ENCODE results near the gene CASKIN2. TPM values are rescaled to one million over a fixed set of nuclear protein-coding genes. Genes with fewer than 3 reads are reported as not detected.

The CASKIN2 gene
- total and polyA plus RNA-seq, 4 donors: 2.3 to 12.1 (median 8.6) TPM

- no peaks in the 10 kb centered on the region for H3K27me3 ChIP-seq (ENCODE audit: control insufficient read depth in 4 of 4, insufficient read depth in 4 of 4, low read length in 3 of 4)
- no peak overlapping the region for H3K27ac ChIP-seq (ENCODE audit: low read depth in 1 of 2, low read length in 2 of 2)
- H3K4me3 ChIP-seq (ENCODE audit: low read depth in 1 of 3, low read length in 3 of 3): no peak overlapping the region
- peaks cover 4 to 28% (median 18%) of the 10 kb centered on the region in 4 donors for H3K4me1 ChIP-seq (ENCODE audit: control insufficient read depth in 4 of 4, insufficient read depth in 4 of 4, low read length in 3 of 4)
- H3K9ac ChIP-seq (ENCODE audit: low read depth in 1 of 2, low read length in 2 of 2): no peak overlapping the region
- DNase-seq (ENCODE audit: low spot score): no peak
- H3K9me3 ChIP-seq (ENCODE audit: control insufficient read depth in 4 of 4, low read length in 3 of 4): no peaks in the 10 kb centered on the region
- peaks cover 0 to 3% (median 0%) of the 10 kb centered on the region in 4 donors for H3K36me3 ChIP-seq (ENCODE audit: control insufficient read depth in 4 of 4, insufficient read depth in 3 of 4, low read depth in 1 of 4, low read length in 3 of 4)
- WGBS: 93% methylated on average over 9 of the region's 9 CpGs
- TF ChIP-seq ATF3 (IDR thresholded peaks at IDR 0.05): no peak
- no peak for TF ChIP-seq HNF4G (IDR thresholded peaks at IDR 0.05)
- no peak for TF ChIP-seq YY1 (IDR thresholded peaks at IDR 0.05)
- TF ChIP-seq FOXA2 (IDR thresholded peaks at IDR 0.05): no peak
- no peak for TF ChIP-seq NR2F2 (IDR thresholded peaks at IDR 0.05)
- TF ChIP-seq, protein P1, sequence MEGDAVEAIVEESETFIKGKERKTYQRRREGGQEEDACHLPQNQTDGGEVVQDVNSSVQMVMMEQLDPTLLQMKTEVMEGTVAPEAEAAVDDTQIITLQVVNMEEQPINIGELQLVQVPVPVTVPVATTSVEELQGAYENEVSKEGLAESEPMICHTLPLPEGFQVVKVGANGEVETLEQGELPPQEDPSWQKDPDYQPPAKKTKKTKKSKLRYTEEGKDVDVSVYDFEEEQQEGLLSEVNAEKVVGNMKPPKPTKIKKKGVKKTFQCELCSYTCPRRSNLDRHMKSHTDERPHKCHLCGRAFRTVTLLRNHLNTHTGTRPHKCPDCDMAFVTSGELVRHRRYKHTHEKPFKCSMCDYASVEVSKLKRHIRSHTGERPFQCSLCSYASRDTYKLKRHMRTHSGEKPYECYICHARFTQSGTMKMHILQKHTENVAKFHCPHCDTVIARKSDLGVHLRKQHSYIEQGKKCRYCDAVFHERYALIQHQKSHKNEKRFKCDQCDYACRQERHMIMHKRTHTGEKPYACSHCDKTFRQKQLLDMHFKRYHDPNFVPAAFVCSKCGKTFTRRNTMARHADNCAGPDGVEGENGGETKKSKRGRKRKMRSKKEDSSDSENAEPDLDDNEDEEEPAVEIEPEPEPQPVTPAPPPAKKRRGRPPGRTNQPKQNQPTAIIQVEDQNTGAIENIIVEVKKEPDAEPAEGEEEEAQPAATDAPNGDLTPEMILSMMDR (IDR thresholded peaks at IDR 0.05; ENCODE audit: low read depth, low read length, missing input control): no peak
- no peak for TF ChIP-seq HNF4A (conservative IDR thresholded peaks at IDR 0.05)
Observed at GRCh38 chr17:75518983-75519537, 3.7 kb upstream of the CASKIN2 start.

DNA sequence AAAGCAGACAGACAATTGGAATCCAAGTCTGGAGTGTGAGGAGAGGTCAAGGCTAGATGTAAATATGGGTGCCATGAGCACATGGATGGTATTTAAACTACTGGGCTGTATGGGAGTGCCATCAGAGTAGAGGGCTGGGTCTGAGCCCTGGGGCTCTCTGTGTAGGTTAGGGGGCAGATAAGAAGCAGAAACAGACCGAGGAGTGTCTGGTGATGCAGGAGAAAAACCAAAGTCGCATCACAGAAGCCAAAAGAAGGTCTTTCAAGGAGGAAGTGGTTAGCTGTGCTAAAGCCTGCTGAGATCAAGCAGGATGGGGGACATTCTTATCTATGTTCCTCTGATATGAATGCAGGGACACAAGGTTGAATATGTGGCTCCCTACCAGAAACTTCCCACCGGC is 2.9 kb upstream of the CASKIN2 start:
- no peak for DNase-seq (ENCODE audit: low spot score)
- H3K4me3 ChIP-seq (ENCODE audit: low read depth in 1 of 3, low read length in 3 of 3): no peak overlapping the region
- WGBS: 74% methylated on average over 3 of the region's 3 CpGs
- TF ChIP-seq MAX (IDR thresholded peaks at IDR 0.05): no peak
- TF ChIP-seq ZBTB33 (IDR thresholded peaks at IDR 0.05): no peak
- no peak for TF ChIP-seq HNF4G (IDR thresholded peaks at IDR 0.05)
- no peak for TF ChIP-seq RAD21 (IDR thresholded peaks at IDR 0.05)
- no peak for TF ChIP-seq NR2F2 (IDR thresholded peaks at IDR 0.05)
- no peak for TF ChIP-seq YY1 (IDR thresholded peaks at IDR 0.05)
- TF ChIP-seq, protein P1 (IDR thresholded peaks at IDR 0.05; ENCODE audit: low read depth, low read length, missing input control): no peak
- no peak for TF ChIP-seq FOXA1 (IDR thresholded peaks at IDR 0.05)
- no peak for TF ChIP-seq SP1 (IDR thresholded peaks at IDR 0.05)
- no peak for TF ChIP-seq HNF4A (conservative IDR thresholded peaks at IDR 0.05)
- TF ChIP-seq EGR1 (IDR thresholded peaks at IDR 0.05; ENCODE audit: low read depth in 2 of 2): no peak
- no peak for TF ChIP-seq GABPA (IDR thresholded peaks at IDR 0.05 in 1 of 2, conservative IDR thresholded peaks at IDR 0.05 in 1 of 2)
- TF ChIP-seq RXRA (IDR thresholded peaks at IDR 0.05): no peak
- no peak for TF ChIP-seq REST (IDR thresholded peaks at IDR 0.05)
- no peak for TF ChIP-seq FOXA2 (IDR thresholded peaks at IDR 0.05)
- no peak for TF ChIP-seq ATF3 (IDR thresholded peaks at IDR 0.05)
- no peak overlapping the region for H3K27ac ChIP-seq (ENCODE audit: low read depth in 1 of 2, low read length in 2 of 2)
- H3K9ac ChIP-seq (ENCODE audit: low read depth in 1 of 2, low read length in 2 of 2): no peak overlapping the region
- H3K9me3 ChIP-seq (ENCODE audit: control insufficient read depth in 4 of 4, low read length in 3 of 4): no peaks in the 10 kb centered on the region
- no peaks in the 10 kb centered on the region for H3K27me3 ChIP-seq (ENCODE audit: control insufficient read depth in 4 of 4, insufficient read depth in 4 of 4, low read length in 3 of 4)
- H3K36me3 ChIP-seq (ENCODE audit: control insufficient read depth in 4 of 4, insufficient read depth in 3 of 4, low read depth in 1 of 4, low read length in 3 of 4): peaks cover 0 to 3% (median 0%) of the 10 kb centered on the region in 4 donors
- H3K4me1 ChIP-seq (ENCODE audit: control insufficient read depth in 4 of 4, insufficient read depth in 4 of 4, low read length in 3 of 4): peaks cover 4 to 36% (median 26%) of the 10 kb centered on the region in 4 donors

All from liver (tissue), 9 donors.